Left ventricle myocardium inferior (tissue), 1 donor: Measurements from ENCODE around the gene RNF6. TPM values are rescaled to one million over a fixed set of nuclear protein-coding genes. Genes with fewer than 3 reads are reported as not detected.

Experiments
- DNase-seq: peaks from one replicate; pipeline ENCODE4 v3.0.0-alpha.2; 2020
- H3K27ac ChIP-seq: fragments of 200-600 bp; replicated peaks from 2 replicates; pipeline ENCODE4 v1.8.0; 2021
- H3K27me3 ChIP-seq: fragments of 200-600 bp; 2 replicates; pipeline ENCODE4 v1.8.0; 2021; ENCODE audit warnings: low read depth
- H3K36me3 ChIP-seq: fragments of 200-600 bp; 2 replicates; pipeline ENCODE4 v1.8.0; 2021
- H3K4me1 ChIP-seq: fragments of 200-600 bp; 2 replicates; pipeline ENCODE4 v1.8.0; 2021
- H3K4me3 ChIP-seq: fragments of 200-600 bp; 2 replicates; pipeline ENCODE4 v1.8.0; 2021; ENCODE audit warnings: mild to moderate bottlenecking, moderate library complexity
- H3K9me3 ChIP-seq: fragments of 200-600 bp; replicated peaks from 2 replicates; pipeline ENCODE4 v1.8.0; 2021
- CTCF ChIP-seq: fragments of 200-600 bp; IDR thresholded peaks from 2 replicates; pipeline ENCODE4 v1.8.0; 2021; ENCODE audit warnings: antibody characterized with exemption, mild to moderate bottlenecking, borderline replicate concordance
- intact Hi-C: fragments of 100-400 bp; cut with micrococcal nuclease; formaldehyde crosslinking; loops from one replicate; pipeline ENCODE4 v1.11.0; 2022
- total RNA-seq: library from RNA; stranded (reverse); fragmentation: NEBNext Ultra II Directional; extraction: Animal tissue kit (Norgen Biotek cat#: 25700); gene quantifications from one replicate; pipeline ENCODE4 v1.2.1, GENCODE V29; 2021
- donor health status: DM: no; HTN: yes; CAD: no; lungs with severe emphysema.

The RNF6 gene
- total RNA-seq, 1 donor from 2014 or later, result 20.6 TPM

GRCh38 chr13:26216042-26216441, 6.1 kb downstream of the RNF6 start:
- H3K27ac ChIP-seq, result no peak overlapping the region
- DNase-seq, result no peak
- TF ChIP-seq CTCF, result no peak
- peaks cover 86% of the 10 kb centered on the region for H3K36me3 ChIP-seq
- intact Hi-C loops, result no loop called here
- no peaks in the 10 kb centered on the region for H3K27me3 ChIP-seq
- no peak overlapping the region for H3K4me3 ChIP-seq
- H3K4me1 ChIP-seq, result peaks cover 23% of the 10 kb centered on the region
- H3K9me3 ChIP-seq, result no peaks in the 10 kb centered on the region

- no peak for TF ChIP-seq CTCF
- Histone ChIP-seq H3K27ac (no peak overlapping the region), H3K9me3 (no peaks in the 10 kb centered on the region), H3K36me3 (peaks cover 90% of the 10 kb centered on the region), H3K27me3 (no peaks in the 10 kb centered on the region), H3K4me3 (no peak overlapping the region), H3K4me1 (peaks cover 15% of the 10 kb centered on the region)
- no peak for DNase-seq
- intact Hi-C loops, result no loop called here
Measured at GRCh38 chr13:26213982-26214381, 8.1 kb downstream of the RNF6 start.

GRCh38 chr13:26213345-26213744, 8.8 kb downstream of the RNF6 start:
- no peak overlapping the region for H3K4me3 ChIP-seq
- H3K4me1 ChIP-seq, result peaks cover 12% of the 10 kb centered on the region
- DNase-seq, result no peak
- H3K27me3 ChIP-seq, result no peaks in the 10 kb centered on the region
- no peak for TF ChIP-seq CTCF
- H3K9me3 ChIP-seq, result no peaks in the 10 kb centered on the region
- intact Hi-C loops, result no loop called here
- H3K36me3 ChIP-seq, result peaks cover 87% of the 10 kb centered on the region
- no peak overlapping the region for H3K27ac ChIP-seq

- no peak for DNase-seq
- Histone ChIP-seq H3K27ac (no peak overlapping the region), H3K36me3 (peaks cover 45% of the 10 kb centered on the region), H3K9me3 (no peaks in the 10 kb centered on the region), H3K27me3 (no peaks in the 10 kb centered on the region), H3K4me1 (peaks cover 15% of the 10 kb centered on the region), H3K4me3 (no peak overlapping the region)
- TF ChIP-seq CTCF, result no peak
- intact Hi-C loops, result no loop called here
Measured at GRCh38 chr13:26208287-26208686, 13.8 kb downstream of the RNF6 start.

- H3K36me3 ChIP-seq, result no peaks in the 10 kb centered on the region
- no peaks in the 10 kb centered on the region for H3K27me3 ChIP-seq
- no peak for TF ChIP-seq CTCF
- H3K4me3 ChIP-seq, result no peak overlapping the region
- DNase-seq, result no peak
- H3K27ac ChIP-seq, result peak overlapping the region; percentile 52
- H3K4me1 ChIP-seq, result peaks cover 18% of the 10 kb centered on the region
- intact Hi-C loops, result no loop called here
- H3K9me3 ChIP-seq, result no peaks in the 10 kb centered on the region
Measured at GRCh38 chr13:26202365-26202972, 19.6 kb downstream of the RNF6 start.
